GM23338 (cell line): ENCODE data around the gene DCT.

ENCODE experiments used
- CTCF ChIP-seq, 2 experiments: fragments of 200-600 bp in 1 of 2; sonication (generic) in 1 of 2; conservative IDR thresholded peaks; 2 replicates each; pipeline versions ENCODE4 v1.5.1 to v1.6.1; 2016 to 2017; ENCODE audit warnings: antibody characterized with exemption in 2 of 2, low read depth in 2 of 2, mild to moderate bottlenecking in 2 of 2, moderate library complexity in 1 of 2
- POLR2AphosphoS5 ChIP-seq: IDR thresholded peaks from 2 replicates; pipeline ENCODE4 v1.6.1; 2016; ENCODE audit warnings: antibody characterized with exemption, low read depth
- ZNF114 ChIP-seq: fragments of 250-450 bp; sonication (Bioruptor Pico); IDR thresholded peaks from 2 replicates; pipeline ENCODE4 v1.5.0; 2020; ENCODE audit warnings: mild to moderate bottlenecking, moderate library complexity
- TF ChIP-seq, protein P1 (sequence below): IDR thresholded peaks from one replicate; pipeline ENCODE4 v1.6.1; 2018; ENCODE audit warnings: antibody characterized with exemption; ENCODE audit not compliant: unreplicated experiment

GRCh38 chr13:94431574-94431973, 47.9 kb downstream of the DCT start:
- TF ChIP-seq CTCF (conservative IDR thresholded peaks at IDR 0.05; ENCODE audit: low read depth in 2 of 2) (peak in 1 of 2 experiments; percentile 12; a peak in 1 of 4 replicates), ZNF114 (CRISPR knock-in tag) (no peak), POLR2AphosphoS5 (no peak)
- TF ChIP-seq, protein P1, sequence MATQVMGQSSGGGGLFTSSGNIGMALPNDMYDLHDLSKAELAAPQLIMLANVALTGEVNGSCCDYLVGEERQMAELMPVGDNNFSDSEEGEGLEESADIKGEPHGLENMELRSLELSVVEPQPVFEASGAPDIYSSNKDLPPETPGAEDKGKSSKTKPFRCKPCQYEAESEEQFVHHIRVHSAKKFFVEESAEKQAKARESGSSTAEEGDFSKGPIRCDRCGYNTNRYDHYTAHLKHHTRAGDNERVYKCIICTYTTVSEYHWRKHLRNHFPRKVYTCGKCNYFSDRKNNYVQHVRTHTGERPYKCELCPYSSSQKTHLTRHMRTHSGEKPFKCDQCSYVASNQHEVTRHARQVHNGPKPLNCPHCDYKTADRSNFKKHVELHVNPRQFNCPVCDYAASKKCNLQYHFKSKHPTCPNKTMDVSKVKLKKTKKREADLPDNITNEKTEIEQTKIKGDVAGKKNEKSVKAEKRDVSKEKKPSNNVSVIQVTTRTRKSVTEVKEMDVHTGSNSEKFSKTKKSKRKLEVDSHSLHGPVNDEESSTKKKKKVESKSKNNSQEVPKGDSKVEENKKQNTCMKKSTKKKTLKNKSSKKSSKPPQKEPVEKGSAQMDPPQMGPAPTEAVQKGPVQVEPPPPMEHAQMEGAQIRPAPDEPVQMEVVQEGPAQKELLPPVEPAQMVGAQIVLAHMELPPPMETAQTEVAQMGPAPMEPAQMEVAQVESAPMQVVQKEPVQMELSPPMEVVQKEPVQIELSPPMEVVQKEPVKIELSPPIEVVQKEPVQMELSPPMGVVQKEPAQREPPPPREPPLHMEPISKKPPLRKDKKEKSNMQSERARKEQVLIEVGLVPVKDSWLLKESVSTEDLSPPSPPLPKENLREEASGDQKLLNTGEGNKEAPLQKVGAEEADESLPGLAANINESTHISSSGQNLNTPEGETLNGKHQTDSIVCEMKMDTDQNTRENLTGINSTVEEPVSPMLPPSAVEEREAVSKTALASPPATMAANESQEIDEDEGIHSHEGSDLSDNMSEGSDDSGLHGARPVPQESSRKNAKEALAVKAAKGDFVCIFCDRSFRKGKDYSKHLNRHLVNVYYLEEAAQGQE: no peak
